ENCODE results near the gene SMPD3. TPM values are rescaled to one million over a fixed set of nuclear protein-coding genes. Genes with fewer than 3 reads are reported as not detected.

SMPD3 gene
- polyA plus RNA-seq, 1 donor, result 1.1 TPM

GRCh38 chr16:68357521-68357922 lies 90.8 kb downstream of the SMPD3 start:
- no peak for DNase-seq (ENCODE audit: low read depth)

- no peak for DNase-seq (ENCODE audit: low read depth)
Observed at GRCh38 chr16:68356919-68357286, 91.4 kb downstream of the SMPD3 start.

- no peak for DNase-seq (ENCODE audit: low read depth)
Observed at GRCh38 chr16:68356249-68356918, 91.9 kb downstream of the SMPD3 start.

- DNase-seq (ENCODE audit: low read depth), result no peak
Observed at GRCh38 chr16:68355447-68356248, 92.7 kb downstream of the SMPD3 start.

- no peak for DNase-seq (ENCODE audit: low read depth)
Observed at GRCh38 chr16:68354816-68355215, 93.5 kb downstream of the SMPD3 start.

- DNase-seq (ENCODE audit: low read depth), result no peak
Observed at GRCh38 chr16:68353366-68353765, 94.9 kb downstream of the SMPD3 start.

- no peak for DNase-seq (ENCODE audit: low read depth)
Observed at GRCh38 chr16:68351991-68352431, 96.3 kb downstream of the SMPD3 start.

GRCh38 chr16:68351463-68351862 lies 96.8 kb downstream of the SMPD3 start:
- DNase-seq (ENCODE audit: low read depth), result no peak

GRCh38 chr16:68350813-68351350 lies 97.4 kb downstream of the SMPD3 start:
- DNase-seq (ENCODE audit: low read depth), result no peak

GRCh38 chr16:68349838-68350410 lies 98.4 kb downstream of the SMPD3 start:
- no peak for DNase-seq (ENCODE audit: low read depth)

GRCh38 chr16:68348639-68349445 lies 99.5 kb downstream of the SMPD3 start:
- DNase-seq (ENCODE audit: low read depth), result no peak

- DNase-seq (ENCODE audit: low read depth), result no peak
Observed at GRCh38 chr16:68347605-68348004, 100.7 kb downstream of the SMPD3 start.

GRCh38 chr16:68346892-68347480 lies 101.3 kb downstream of the SMPD3 start:
- no peak for DNase-seq (ENCODE audit: low read depth)

GRCh38 chr16:68345958-68346635 lies 102.2 kb downstream of the SMPD3 start:
- no peak for DNase-seq (ENCODE audit: low read depth)

GRCh38 chr16:68345351-68345810 lies 102.9 kb downstream of the SMPD3 start:
- DNase-seq (ENCODE audit: low read depth), result no peak

GRCh38 chr16:68344252-68344651 lies 104.1 kb downstream of the SMPD3 start:
- no peak for DNase-seq (ENCODE audit: low read depth)

GRCh38 chr16:68343137-68343536 lies 105.2 kb downstream of the SMPD3 start:
- no peak for DNase-seq (ENCODE audit: low read depth)

GRCh38 chr16:68342620-68343019 lies 105.7 kb downstream of the SMPD3 start:
- no peak for DNase-seq (ENCODE audit: low read depth)

- no peak for DNase-seq (ENCODE audit: low read depth)
Observed at GRCh38 chr16:68339214-68339613, 109.1 kb downstream of the SMPD3 start.

- no peak for DNase-seq (ENCODE audit: low read depth)
Observed at GRCh38 chr16:68338326-68339119, 109.8 kb downstream of the SMPD3 start.
